Hepatocyte (in vitro differentiated cells): ENCODE data around the gene MIS12.

Experiments used
- EZH2 ChIP-seq: fragments of 200-600 bp; sonication (generic); IDR thresholded peaks from 2 replicates; pipeline ENCODE4 v1.6.1; 2016; ENCODE audit warnings: antibody characterized with exemption, mild to moderate bottlenecking, borderline replicate concordance
- EZH2phosphoT487 ChIP-seq: fragments of 200-600 bp; sonication (generic); IDR thresholded peaks from one replicate; pipeline ENCODE4 v1.6.1; 2018; ENCODE audit warnings: antibody characterized with exemption, mild to moderate bottlenecking, low read depth, moderate library complexity; ENCODE audit not compliant: unreplicated experiment, severe bottlenecking
- TF ChIP-seq, protein P1 (sequence below): fragments of 200-600 bp; sonication (generic); IDR thresholded peaks from 2 replicates; pipeline ENCODE4 v1.5.1; 2016; ENCODE audit warnings: antibody characterized with exemption, mild to moderate bottlenecking; ENCODE audit not compliant: poor library complexity

DNA sequence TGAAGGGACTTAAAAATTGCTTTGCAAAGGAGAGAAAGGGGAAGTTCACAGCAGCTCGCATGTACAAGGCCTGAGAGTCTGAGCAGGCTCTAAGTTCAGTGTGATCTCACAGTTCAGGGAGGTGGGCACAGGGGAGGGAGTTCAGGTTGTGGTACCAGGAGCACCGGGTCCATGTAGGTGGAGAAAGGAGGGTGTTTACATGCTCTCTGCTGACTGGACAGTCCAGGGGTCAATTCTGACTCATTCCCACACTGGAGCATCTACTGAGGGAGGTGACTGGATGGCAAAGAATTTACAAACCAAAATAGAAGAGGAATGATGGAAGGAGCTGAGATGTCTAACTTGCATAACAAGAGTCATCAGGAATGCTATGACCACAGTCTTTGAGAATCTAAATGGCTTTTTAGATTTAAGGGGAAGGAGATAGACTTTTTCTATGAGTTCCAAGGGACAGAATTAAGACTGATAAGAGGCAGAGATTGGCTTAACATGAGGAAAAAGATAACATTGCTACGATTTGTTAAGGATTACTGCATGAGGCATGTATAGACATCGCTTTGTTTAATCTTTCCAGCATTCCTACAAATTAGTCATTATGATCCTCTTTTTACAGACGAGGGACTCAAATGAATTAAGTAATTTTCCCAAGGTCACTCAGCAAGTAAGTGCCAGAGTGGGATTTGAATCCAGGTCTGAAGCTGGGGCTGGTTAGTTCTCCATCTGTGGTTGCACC is 29.9 kb downstream of the MIS12 start:
- no peak for TF ChIP-seq EZH2
- TF ChIP-seq, protein P1, sequence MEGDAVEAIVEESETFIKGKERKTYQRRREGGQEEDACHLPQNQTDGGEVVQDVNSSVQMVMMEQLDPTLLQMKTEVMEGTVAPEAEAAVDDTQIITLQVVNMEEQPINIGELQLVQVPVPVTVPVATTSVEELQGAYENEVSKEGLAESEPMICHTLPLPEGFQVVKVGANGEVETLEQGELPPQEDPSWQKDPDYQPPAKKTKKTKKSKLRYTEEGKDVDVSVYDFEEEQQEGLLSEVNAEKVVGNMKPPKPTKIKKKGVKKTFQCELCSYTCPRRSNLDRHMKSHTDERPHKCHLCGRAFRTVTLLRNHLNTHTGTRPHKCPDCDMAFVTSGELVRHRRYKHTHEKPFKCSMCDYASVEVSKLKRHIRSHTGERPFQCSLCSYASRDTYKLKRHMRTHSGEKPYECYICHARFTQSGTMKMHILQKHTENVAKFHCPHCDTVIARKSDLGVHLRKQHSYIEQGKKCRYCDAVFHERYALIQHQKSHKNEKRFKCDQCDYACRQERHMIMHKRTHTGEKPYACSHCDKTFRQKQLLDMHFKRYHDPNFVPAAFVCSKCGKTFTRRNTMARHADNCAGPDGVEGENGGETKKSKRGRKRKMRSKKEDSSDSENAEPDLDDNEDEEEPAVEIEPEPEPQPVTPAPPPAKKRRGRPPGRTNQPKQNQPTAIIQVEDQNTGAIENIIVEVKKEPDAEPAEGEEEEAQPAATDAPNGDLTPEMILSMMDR: no peak
- TF ChIP-seq EZH2phosphoT487: no peak
